ENCODE measurements around the gene ZMYND8.

Gene ZMYND8

GRCh38 chr20:47349365-47350180 lies 6.9 kb downstream of the ZMYND8 start:
- Histone ChIP-seq H3K79me2 (ENCODE audit: insufficient read depth, low read length) (peaks cover 99% of the 10 kb centered on the region), H3K27me3 (ENCODE audit: insufficient read depth, low read length, poor library complexity) (no peaks in the 10 kb centered on the region), H3K9ac (ENCODE audit: low read depth, low read length) (no peak overlapping the region), H3K36me3 (ENCODE audit: insufficient read depth, low read length) (peaks cover 58% of the 10 kb centered on the region), H3K4me1 (ENCODE audit: insufficient read depth, low read length) (peaks cover 57% of the 10 kb centered on the region), H3K27ac (ENCODE audit: low read length) (no peak overlapping the region), H2AFZ (ENCODE audit: low read depth, low read length) (no peak overlapping the region), H4K20me1 (ENCODE audit: insufficient read depth, low read length) (peaks cover 59% of the 10 kb centered on the region), H3K4me2 (ENCODE audit: insufficient read depth, low read length) (peak overlapping the region; percentile 92; the same call in 1 of the 2 replicates), H3K9me3 (ENCODE audit: insufficient read depth, low read length, severe bottlenecking) (no peaks in the 10 kb centered on the region), H3K4me3 (ENCODE audit: low read depth in 1 of 2, low read length in 2 of 2) (no peak overlapping the region)
- no peak for DNase-seq
- no peak for ATAC-seq (ENCODE audit: insufficient read depth, low read depth)
- TF ChIP-seq EZH2 (IDR thresholded peaks at IDR 0.05; ENCODE audit: borderline replicate concordance, low read depth, low read length, severe bottlenecking), result no peak
- TF ChIP-seq CTCF (IDR thresholded peaks at IDR 0.05; ENCODE audit: borderline replicate concordance, extremely low read depth, low read length, poor library complexity, severe bottlenecking), result no peak

GRCh38 chr20:47348539-47349142 lies 7.9 kb downstream of the ZMYND8 start:
- H3K4me1 ChIP-seq (ENCODE audit: insufficient read depth, low read length), result peaks cover 47% of the 10 kb centered on the region

GRCh38 chr20:47347661-47348435 lies 8.7 kb downstream of the ZMYND8 start:
- H2AFZ ChIP-seq (ENCODE audit: low read depth, low read length), result no peak overlapping the region
- H3K36me3 ChIP-seq (ENCODE audit: insufficient read depth, low read length), result peaks cover 67% of the 10 kb centered on the region
- H3K9me3 ChIP-seq (ENCODE audit: insufficient read depth, low read length, severe bottlenecking), result no peaks in the 10 kb centered on the region
- DNase-seq, result no peak
- H3K27me3 ChIP-seq (ENCODE audit: insufficient read depth, low read length, poor library complexity), result no peaks in the 10 kb centered on the region
- H3K4me3 ChIP-seq (ENCODE audit: low read depth in 1 of 2, low read length in 2 of 2), result no peak overlapping the region
- no peak for ATAC-seq (ENCODE audit: insufficient read depth, low read depth)
- peaks cover 67% of the 10 kb centered on the region for H4K20me1 ChIP-seq (ENCODE audit: insufficient read depth, low read length)
- peaks cover 40% of the 10 kb centered on the region for H3K4me1 ChIP-seq (ENCODE audit: insufficient read depth, low read length)
- peaks cover 99% of the 10 kb centered on the region for H3K79me2 ChIP-seq (ENCODE audit: insufficient read depth, low read length)
- no peak overlapping the region for H3K27ac ChIP-seq (ENCODE audit: low read length)
- TF ChIP-seq CTCF (IDR thresholded peaks at IDR 0.05; ENCODE audit: borderline replicate concordance, extremely low read depth, low read length, poor library complexity, severe bottlenecking), result no peak
- TF ChIP-seq EZH2 (IDR thresholded peaks at IDR 0.05; ENCODE audit: borderline replicate concordance, low read depth, low read length, severe bottlenecking), result no peak
- H3K9ac ChIP-seq (ENCODE audit: low read depth, low read length), result no peak overlapping the region
- no peak overlapping the region for H3K4me2 ChIP-seq (ENCODE audit: insufficient read depth, low read length)

More at GRCh38 chr20:47348539-47349142, 7.9 kb downstream of the ZMYND8 start:
- H3K9ac ChIP-seq (ENCODE audit: low read depth, low read length), result no peak overlapping the region
- no peaks in the 10 kb centered on the region for H3K27me3 ChIP-seq (ENCODE audit: insufficient read depth, low read length, poor library complexity)
- H3K9me3 ChIP-seq (ENCODE audit: insufficient read depth, low read length, severe bottlenecking), result no peaks in the 10 kb centered on the region
- TF ChIP-seq EZH2 (IDR thresholded peaks at IDR 0.05; ENCODE audit: borderline replicate concordance, low read depth, low read length, severe bottlenecking), result no peak
- TF ChIP-seq CTCF (IDR thresholded peaks at IDR 0.05; ENCODE audit: borderline replicate concordance, extremely low read depth, low read length, poor library complexity, severe bottlenecking), result no peak
- no peak overlapping the region for H2AFZ ChIP-seq (ENCODE audit: low read depth, low read length)
- DNase-seq (no peak), ATAC-seq (ENCODE audit: insufficient read depth, low read depth) (no peak)
- peaks cover 61% of the 10 kb centered on the region for H4K20me1 ChIP-seq (ENCODE audit: insufficient read depth, low read length)
- peaks cover 64% of the 10 kb centered on the region for H3K36me3 ChIP-seq (ENCODE audit: insufficient read depth, low read length)
- no peak overlapping the region for H3K4me3 ChIP-seq (ENCODE audit: low read depth in 1 of 2, low read length in 2 of 2)
- H3K27ac ChIP-seq (ENCODE audit: low read length), result no peak overlapping the region
- no peak overlapping the region for H3K4me2 ChIP-seq (ENCODE audit: insufficient read depth, low read length)
- peaks cover 99% of the 10 kb centered on the region for H3K79me2 ChIP-seq (ENCODE audit: insufficient read depth, low read length)

Data from DND-41 (cell line).